Right cardiac atrium (tissue), 5 donors: ENCODE results near the gene MPP7. TPM values are rescaled to one million over a fixed set of nuclear protein-coding genes. Genes with fewer than 3 reads are reported as not detected.
"Not testable (repeated sequence)": the region's sequence is repeated elsewhere in the genome, so short reads cannot be mapped to it uniquely, and the experiment has no call there.

Experiments
- ATAC-seq, 2 donors: fragments of 200-7000 bp; cut with Tn5 transposase; one replicate each; pipeline versions ENCODE4 v1.8.0 to v1.9.1; 2020; ENCODE audit warnings: moderate library complexity in 2 of 2, mild to moderate bottlenecking in 1 of 2
- DNase-seq, 3 donors: peaks; one replicate each; pipeline ENCODE4 v3.0.0-alpha.2; 2020
- H3K27ac ChIP-seq: one replicate; pipeline ENCODE4 v1.5.1; 2013; ENCODE audit warnings: mild to moderate bottlenecking, low read length, control low read depth, moderate library complexity
- H3K27me3 ChIP-seq: one replicate; pipeline ENCODE4 v1.6.1; 2013; ENCODE audit not compliant: control insufficient read depth, insufficient read depth
- H3K4me1 ChIP-seq: one replicate; pipeline ENCODE4 v1.6.1; 2013; ENCODE audit warnings: low read length; ENCODE audit not compliant: control insufficient read depth, insufficient read depth
- H3K4me3 ChIP-seq: one replicate; pipeline ENCODE4 v1.5.1; 2013; ENCODE audit warnings: low read length, control low read depth
- H3K9me3 ChIP-seq: one replicate; pipeline ENCODE4 v1.6.1; 2013; ENCODE audit warnings: low read length; ENCODE audit not compliant: control insufficient read depth
- WGBS: extraction: QIAGEN DNeasy Blood & Tissue Kit; methylation state at CpG from one replicate; pipeline ENCODE4 v1.1.7; 2013; 5-methylcytosine and 5-hydroxymethylcytosine counted together
- intact Hi-C, 4 donors: fragments of 100-400 bp; cut with DNase I; formaldehyde crosslinking; loops; one replicate each; pipeline versions ENCODE4 v1.11.0 to v1.14.0; 2022 to 2023
- long read RNA-seq, 4 donors: library from polyadenylated mRNA; unstranded; transcript quantifications; one replicate each; pipeline ENCODE4 v2.0.0, GENCODE V29; 2020 to 2021
- polyA plus RNA-seq: library from polyadenylated mRNA; stranded (reverse); fragments of 200-250 nt; gene quantifications from one replicate; pipeline ENCODE4 v1.2.3, GENCODE V29; 2013
- total RNA-seq, 4 donors: library from RNA; stranded (reverse); fragmentation: NEBNext Ultra II Directional; extraction: Animal tissue kit (Norgen Biotek cat#: 25700); gene quantifications; one replicate each; pipeline ENCODE4 v1.2.1, GENCODE V29; 2021
- donor health status: healthy with polysubstance abuse.
- donor health status: DM: no; HTN: yes; CAD: no.
- donor health status: DM: no; HTN: no; CAD: no.
- donor health status: DM: no; HTN: yes; CAD: no; lungs with severe emphysema.
- donor health status: DM: yes; HTN: yes; CAD: no.

MPP7 gene
- total RNA-seq (10 to 100 TPM; 11.5 to 20.3 (median 16.1) TPM), polyA plus RNA-seq (4.3 TPM)
- long read RNA-seq, donor 1, partial matches to known transcripts = 11 of 42 reads
- long read RNA-seq, donor 1, other reads (novel, unspliced or antisense) = 31 of 42 reads
- long read RNA-seq, donor 2, partial matches to known transcripts = 0 of 7 reads
- long read RNA-seq, donor 2, other reads (novel, unspliced or antisense) = 7 of 7 reads
- long read RNA-seq, donor 3, partial matches to known transcripts = 10 of 84 reads
- long read RNA-seq, donor 3, other reads (novel, unspliced or antisense) = 74 of 84 reads
- long read RNA-seq, donor 4, partial matches to known transcripts = 0 of 21 reads
- long read RNA-seq, donor 4, other reads (novel, unspliced or antisense) = 21 of 21 reads

GRCh38 chr10:28302638-28303488 lies at the start of gene MPP7:
TSS of gene MPP7 (minus strand) at chr10:28303064. CDS start at chr10:28238604, 64,460 bp downstream.
- DNase-seq = peak; percentile 94 to 98 (median 98)
- intact Hi-C loops = loop anchor here in 1 of 4 donors (5.0 kb wide), 2 partner anchors 51 to 79 kb away; no protein-coding TSS in a partner anchor
- under 1% methylated on average over 80 of the region's 80 CpGs for WGBS

GRCh38 chr10:28349892-28350291 lies 47.0 kb upstream of the MPP7 start:
- H3K27ac ChIP-seq = no peak overlapping the region
- 86% methylated on average over 3 of the region's 3 CpGs for WGBS

More at GRCh38 chr10:28302638-28303488, at the start of gene MPP7:
- H3K27ac ChIP-seq = peak within 1 kb of the TSS; percentile 69
- no peaks in the 10 kb centered on the region for H3K9me3 ChIP-seq
- H3K4me1 ChIP-seq = no peaks in the 10 kb centered on the region
- no peaks in the 10 kb centered on the region for H3K27me3 ChIP-seq
- ATAC-seq = peak; percentile 100
- H3K4me3 ChIP-seq = peak within 1 kb of the TSS; percentile 75

GRCh38 chr10:28343987-28344895 lies 41.4 kb upstream of the MPP7 start:
- intact Hi-C loops = no loop called here
- H3K9me3 ChIP-seq = no peaks in the 10 kb centered on the region
- H3K4me3 ChIP-seq = no peak overlapping the region
- H3K4me1 ChIP-seq = no peaks in the 10 kb centered on the region
- DNase-seq (no peak), ATAC-seq (no peak)
- WGBS = 84% methylated on average over 6 of the region's 6 CpGs
- H3K27me3 ChIP-seq = no peaks in the 10 kb centered on the region
- no peak overlapping the region for H3K27ac ChIP-seq

More at GRCh38 chr10:28349892-28350291, 47.0 kb upstream of the MPP7 start:
- Histone ChIP-seq H3K4me1 (no peaks in the 10 kb centered on the region), H3K27me3 (no peaks in the 10 kb centered on the region), H3K9me3 (no peaks in the 10 kb centered on the region), H3K4me3 (no peak overlapping the region)
- intact Hi-C loops = no loop called here
- DNase-seq = no peak
- no peak for ATAC-seq

- no peak overlapping the region for H3K4me3 ChIP-seq
- H3K27ac ChIP-seq = no peak overlapping the region
- H3K4me1 ChIP-seq = no peaks in the 10 kb centered on the region
- intact Hi-C loops = no loop called here
- no peaks in the 10 kb centered on the region for H3K27me3 ChIP-seq
- ATAC-seq (no peak), DNase-seq (no peak)
- H3K9me3 ChIP-seq = no peaks in the 10 kb centered on the region
- 83% methylated on average over 2 of the region's 2 CpGs for WGBS
These were observed 40.4 kb upstream of the MPP7 start for GRCh38 chr10:28343252-28343651.

GRCh38 chr10:28341679-28342078 lies 38.8 kb upstream of the MPP7 start:
- H3K4me3 ChIP-seq, H3K27me3 ChIP-seq, H3K4me1 ChIP-seq, H3K27ac ChIP-seq, H3K9me3 ChIP-seq, intact Hi-C loops, ATAC-seq, DNase-seq: not testable (repeated sequence)
- 90% methylated on average over 5 of the region's 5 CpGs for WGBS

GRCh38 chr10:28332726-28333125 lies 29.9 kb upstream of the MPP7 start:
- 79% methylated on average over 2 of the region's 2 CpGs for WGBS
- Histone ChIP-seq H3K4me1 (peaks cover under 1% of the 10 kb centered on the region), H3K27me3 (no peaks in the 10 kb centered on the region), H3K4me3 (no peak overlapping the region), H3K9me3 (no peaks in the 10 kb centered on the region), H3K27ac (no peak overlapping the region)
- ATAC-seq (no peak), DNase-seq (no peak)
- intact Hi-C loops = no loop called here

- intact Hi-C loops = no loop called here
- no peak overlapping the region for H3K27ac ChIP-seq
- H3K4me1 ChIP-seq = peaks cover 2% of the 10 kb centered on the region
- H3K27me3 ChIP-seq = no peaks in the 10 kb centered on the region
- H3K4me3 ChIP-seq = no peak overlapping the region
- DNase-seq = no peak
- no peak for ATAC-seq
- 43% methylated on average over 3 of the region's 3 CpGs for WGBS
- no peaks in the 10 kb centered on the region for H3K9me3 ChIP-seq
These were observed 29.0 kb upstream of the MPP7 start for GRCh38 chr10:28331841-28332240.

GRCh38 chr10:28331066-28331465 lies 28.2 kb upstream of the MPP7 start:
- Histone ChIP-seq H3K27me3 (no peaks in the 10 kb centered on the region), H3K4me1 (peaks cover 8% of the 10 kb centered on the region), H3K4me3 (no peak overlapping the region), H3K9me3 (no peaks in the 10 kb centered on the region), H3K27ac (no peak overlapping the region)
- DNase-seq (no peak), ATAC-seq (no peak)
- intact Hi-C loops = no loop called here

GRCh38 chr10:28328346-28328745 lies 25.5 kb upstream of the MPP7 start:
- peaks cover 8% of the 10 kb centered on the region for H3K4me1 ChIP-seq
- H3K4me3 ChIP-seq = no peak overlapping the region
- ATAC-seq = no peak
- H3K27me3 ChIP-seq = no peaks in the 10 kb centered on the region
- H3K27ac ChIP-seq = no peak overlapping the region
- intact Hi-C loops = no loop called here
- DNase-seq = no peak
- no peaks in the 10 kb centered on the region for H3K9me3 ChIP-seq
- WGBS = 95% methylated on average over 1 of the region's 1 CpG

- peak; percentile 23 to 56 for ATAC-seq
- 17% methylated on average over 3 of the region's 3 CpGs for WGBS
- peaks cover 8% of the 10 kb centered on the region for H3K4me1 ChIP-seq
These were observed 24.6 kb upstream of the MPP7 start for GRCh38 chr10:28327491-28327880.

More at GRCh38 chr10:28327491-28327880, 24.6 kb upstream of the MPP7 start:
- H3K4me3 ChIP-seq = no peak overlapping the region
- intact Hi-C loops = no loop called here
- H3K27ac ChIP-seq = peak overlapping the region; percentile 64
- no peaks in the 10 kb centered on the region for H3K27me3 ChIP-seq
- H3K9me3 ChIP-seq = no peaks in the 10 kb centered on the region
- no peak for DNase-seq
